Activated CD8-positive, alpha-beta memory T cell treated with anti-CD3 and anti-CD28 coated beads, Interleukin-2, amount 10 ng/mL, durations not matched to agents 7 days and 5 days (primary cell): Measurements from ENCODE around the gene TNFRSF1A. TPM values are rescaled to one million over a fixed set of nuclear protein-coding genes. Genes with fewer than 3 reads are reported as not detected.
A peak's percentile ranks its signal among the peaks of the same experiment; 100 is the strongest.

Experiments
- ATAC-seq: fragments of 150-1000 bp; cut with Tn5 transposase; one replicate; pipeline ENCODE4 v1.10.0; 2021; ENCODE audit warnings: moderate library complexity
- CTCF ChIA-PET: fragments of 350-600 bp; sonication (Branson Sonifier 250); formaldehyde crosslinking; loops from one replicate; lab custom pipeline; 2021; ENCODE audit warnings: antibody characterized with exemption; lab: Charles Lee
- DNase-seq: peaks from one replicate; pipeline ENCODE4 v3.0.0-alpha.2; 2020
- H3K27ac Mint-ChIP-seq: one replicate; pipeline ENCODE4 v1.8.0; 2021; ENCODE audit warnings: mild to moderate bottlenecking, mixed read lengths
- H3K27me3 Mint-ChIP-seq: one replicate; pipeline ENCODE4 v1.8.0; 2021; ENCODE audit warnings: mixed read lengths
- H3K36me3 Mint-ChIP-seq: one replicate; pipeline ENCODE4 v1.8.0; 2021; ENCODE audit warnings: mild to moderate bottlenecking, mixed read lengths
- H3K4me1 Mint-ChIP-seq: one replicate; pipeline ENCODE4 v1.8.0; 2021; ENCODE audit warnings: mixed read lengths
- H3K4me3 Mint-ChIP-seq: one replicate; pipeline ENCODE4 v1.8.0; 2021; ENCODE audit warnings: mild to moderate bottlenecking, moderate library complexity, mixed read lengths
- H3K9me3 Mint-ChIP-seq: one replicate; pipeline ENCODE4 v1.8.0; 2022; ENCODE audit warnings: low read depth, mixed read lengths
- total RNA-seq, 2 experiments: library from RNA; stranded (reverse); gene quantifications; one replicate each; pipeline ENCODE4 v1.2.3, GENCODE V29; 2021

Gene TNFRSF1A
- total RNA-seq, 2 experiments from 2014 or later = 63.3 to 71.5 TPM

DNA sequence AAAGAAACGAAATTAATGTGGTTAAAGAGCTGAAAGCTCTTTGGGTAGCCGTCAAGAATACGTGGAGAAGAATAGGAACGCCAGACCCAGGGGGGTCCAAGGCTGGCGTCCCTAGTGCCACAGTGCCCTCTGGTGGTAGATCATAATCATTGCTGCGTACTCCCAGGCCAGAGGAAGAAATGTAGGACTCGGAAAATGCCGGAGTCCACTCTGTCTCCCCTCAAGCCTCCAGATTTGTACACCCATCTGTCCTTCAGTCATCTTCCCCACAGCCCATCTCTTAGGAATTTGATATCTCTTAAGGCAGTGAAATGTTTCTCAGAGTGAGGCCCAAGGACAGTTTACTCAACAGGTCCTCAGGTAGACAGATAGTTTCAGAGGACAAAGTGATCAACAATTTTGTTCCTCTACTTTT, 56.8 kb downstream of the TNFRSF1A start:
- ATAC-seq (peak; percentile 92), DNase-seq (peak; percentile 71)
- H3K36me3 Mint-ChIP-seq = no peaks in the 10 kb centered on the region
- no peak overlapping the region for H3K27ac Mint-ChIP-seq
- H3K4me1 Mint-ChIP-seq = peaks cover 2% of the 10 kb centered on the region
- CTCF ChIA-PET = interaction anchor here (0.6 to 5.9 kb wide), 23 partner anchors 8 to 306 kb away, joined by 3 to 45 read pairs (median 4); partner anchors contain the start of gene CD9
- peaks cover 23% of the 10 kb centered on the region for H3K27me3 Mint-ChIP-seq
- H3K4me3 Mint-ChIP-seq = no peak overlapping the region
- H3K9me3 Mint-ChIP-seq = no peaks in the 10 kb centered on the region

DNA sequence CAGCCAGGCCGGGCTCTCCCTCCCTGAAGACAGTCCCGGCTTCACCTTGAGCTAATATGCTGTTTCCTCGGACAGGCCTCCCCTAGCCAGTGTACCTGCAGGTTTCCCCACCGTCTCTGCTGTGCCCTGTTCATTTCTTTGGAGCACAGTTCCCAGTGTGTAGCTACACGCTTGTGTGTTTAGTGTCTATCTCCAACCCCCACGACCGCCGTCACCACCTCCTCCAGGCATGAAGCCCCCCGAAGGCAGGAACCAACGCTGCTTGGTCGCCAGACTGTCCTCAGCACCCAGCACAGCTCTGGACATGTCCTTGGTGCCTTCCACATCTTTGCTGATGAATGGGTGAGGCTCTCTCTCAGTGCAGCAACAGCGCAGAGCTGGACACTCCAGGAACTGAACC, 57.6 kb downstream of the TNFRSF1A start:
- DNase-seq (no peak), ATAC-seq (no peak)
- Mint-ChIP-seq H3K4me1 (peaks cover 2% of the 10 kb centered on the region), H3K9me3 (no peaks in the 10 kb centered on the region), H3K27ac (no peak overlapping the region), H3K27me3 (peaks cover 31% of the 10 kb centered on the region), H3K36me3 (no peaks in the 10 kb centered on the region), H3K4me3 (no peak overlapping the region)
- CTCF ChIA-PET = interaction anchor here (0.6 to 5.9 kb wide), 25 partner anchors 8 to 305 kb away, joined by 3 to 45 read pairs (median 3); partner anchors contain the start of gene CD9

DNA sequence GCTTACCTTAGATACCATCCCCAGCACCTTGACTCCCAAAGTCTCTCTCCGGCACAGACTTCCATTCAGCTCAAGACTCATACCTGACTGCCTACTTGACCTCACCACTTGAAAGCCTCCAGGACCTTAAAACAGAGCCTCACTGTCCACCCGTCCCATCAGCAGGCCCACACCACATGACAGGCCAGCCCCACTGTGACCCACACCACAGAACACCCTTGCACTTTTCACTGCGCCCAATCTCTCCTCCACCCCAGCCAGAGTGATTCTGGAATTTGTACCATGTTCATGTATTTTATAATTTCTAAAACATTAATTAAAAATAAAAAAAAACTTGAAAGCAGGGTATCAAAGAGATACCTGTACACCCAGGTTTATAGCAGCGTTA, 59.4 kb downstream of the TNFRSF1A start:
- no peaks in the 10 kb centered on the region for H3K9me3 Mint-ChIP-seq
- no peak overlapping the region for H3K27ac Mint-ChIP-seq
- H3K27me3 Mint-ChIP-seq = peaks cover 39% of the 10 kb centered on the region
- no peak overlapping the region for H3K4me3 Mint-ChIP-seq
- H3K36me3 Mint-ChIP-seq = no peaks in the 10 kb centered on the region
- CTCF ChIA-PET = interaction anchor here (5.9 kb wide), 1 partner anchor 293 kb away, joined by 28 read pairs; no protein-coding TSS in a partner anchor
- ATAC-seq (no peak), DNase-seq (no peak)
- H3K4me1 Mint-ChIP-seq = peaks cover 5% of the 10 kb centered on the region

DNA sequence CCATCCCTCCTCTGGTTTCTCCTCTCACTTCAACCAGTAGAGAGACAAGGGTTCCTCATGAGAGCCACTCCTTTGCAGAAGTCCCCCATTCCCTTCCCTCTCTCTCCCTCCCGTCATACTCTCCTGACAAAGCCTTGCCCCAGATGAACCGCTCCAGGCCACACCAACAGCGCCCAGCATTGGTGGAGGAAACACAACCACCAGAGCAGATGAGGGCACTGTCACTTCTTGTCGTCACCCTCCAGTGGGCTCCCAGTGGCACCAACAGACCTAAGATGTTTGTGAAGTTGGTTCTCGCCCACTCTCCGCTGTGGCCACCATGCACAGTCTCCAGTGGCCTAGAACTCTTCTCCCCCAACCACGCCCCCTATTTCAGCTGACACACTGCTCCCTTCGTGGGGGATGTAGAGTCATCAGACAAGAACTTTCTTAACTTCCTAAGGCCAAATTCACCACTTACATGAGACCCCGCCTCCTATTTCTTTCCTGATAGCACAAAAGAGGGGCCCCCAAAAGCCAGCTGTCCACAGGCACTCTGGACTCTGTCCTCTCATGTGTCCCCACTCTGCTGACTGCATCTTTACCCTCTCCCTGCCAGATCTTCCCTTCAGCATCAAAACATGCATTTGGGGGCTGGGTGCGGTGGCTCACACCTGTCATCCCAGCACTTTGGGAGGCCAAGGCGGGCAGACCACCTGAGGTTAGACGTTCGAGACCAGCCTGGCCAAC, 60.6 kb downstream of the TNFRSF1A start:
- ATAC-seq = no peak
- peaks cover 48% of the 10 kb centered on the region for H3K27me3 Mint-ChIP-seq
- H3K27ac Mint-ChIP-seq = no peak overlapping the region
- no peaks in the 10 kb centered on the region for H3K9me3 Mint-ChIP-seq
- CTCF ChIA-PET = interaction anchor here (0.6 to 5.9 kb wide), 2 partner anchors 85 to 291 kb away, joined by 3 to 28 read pairs; no protein-coding TSS in a partner anchor
- DNase-seq = no peak
- no peak overlapping the region for H3K4me3 Mint-ChIP-seq
- no peaks in the 10 kb centered on the region for H3K36me3 Mint-ChIP-seq
- peaks cover 5% of the 10 kb centered on the region for H3K4me1 Mint-ChIP-seq

DNA sequence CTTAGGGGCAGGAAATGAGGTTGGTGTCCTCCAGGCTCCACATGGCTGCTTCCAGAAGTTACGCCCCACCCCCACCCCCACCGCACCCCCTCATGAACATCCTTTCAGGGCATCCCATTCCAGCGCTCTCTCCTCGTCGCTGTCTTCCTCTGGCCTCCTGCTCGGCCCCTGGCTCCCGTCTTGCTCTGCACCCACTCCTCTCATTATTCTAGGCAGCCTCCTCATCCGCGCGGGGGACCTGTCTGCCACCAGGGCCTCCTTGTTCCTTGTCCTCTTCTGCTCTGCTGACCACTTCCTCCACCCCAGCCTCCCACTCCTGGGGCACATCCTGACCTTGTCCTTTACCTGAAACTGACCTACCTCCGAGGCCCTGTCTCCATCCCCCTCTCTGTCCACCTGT, 61.2 kb downstream of the TNFRSF1A start:
- H3K36me3 Mint-ChIP-seq = no peaks in the 10 kb centered on the region
- no peaks in the 10 kb centered on the region for H3K9me3 Mint-ChIP-seq
- peaks cover 5% of the 10 kb centered on the region for H3K4me1 Mint-ChIP-seq
- CTCF ChIA-PET = interaction anchor here (2.8 to 14.3 kb wide), 2 partner anchors 81 to 292 kb away, joined by 10 to 225 read pairs; partner anchors contain the start of gene CD9
- DNase-seq = no peak
- no peak overlapping the region for H3K4me3 Mint-ChIP-seq
- peaks cover 49% of the 10 kb centered on the region for H3K27me3 Mint-ChIP-seq
- ATAC-seq = no peak
- no peak overlapping the region for H3K27ac Mint-ChIP-seq

DNA sequence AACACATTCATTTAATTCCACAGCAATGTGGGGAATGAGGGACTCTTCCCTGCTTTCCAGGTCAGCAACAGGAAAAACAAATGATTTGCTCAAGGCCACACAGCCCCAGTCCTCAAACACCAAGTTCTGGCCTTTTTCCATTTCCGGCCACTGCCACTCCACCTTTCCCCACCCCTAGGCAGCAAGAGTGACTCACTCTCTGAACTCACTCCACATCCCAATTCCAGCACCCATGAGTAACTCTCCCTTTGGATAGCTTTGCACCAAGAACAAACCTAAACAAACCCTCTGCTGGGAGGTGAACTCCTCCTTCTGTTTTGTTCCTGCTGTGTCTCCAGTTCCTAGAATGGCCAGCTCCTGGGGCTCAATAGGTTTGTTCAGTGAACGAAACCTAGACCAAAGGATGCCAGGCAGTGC, 61.8 kb downstream of the TNFRSF1A start:
- H3K4me3 Mint-ChIP-seq = no peak overlapping the region

DNA sequence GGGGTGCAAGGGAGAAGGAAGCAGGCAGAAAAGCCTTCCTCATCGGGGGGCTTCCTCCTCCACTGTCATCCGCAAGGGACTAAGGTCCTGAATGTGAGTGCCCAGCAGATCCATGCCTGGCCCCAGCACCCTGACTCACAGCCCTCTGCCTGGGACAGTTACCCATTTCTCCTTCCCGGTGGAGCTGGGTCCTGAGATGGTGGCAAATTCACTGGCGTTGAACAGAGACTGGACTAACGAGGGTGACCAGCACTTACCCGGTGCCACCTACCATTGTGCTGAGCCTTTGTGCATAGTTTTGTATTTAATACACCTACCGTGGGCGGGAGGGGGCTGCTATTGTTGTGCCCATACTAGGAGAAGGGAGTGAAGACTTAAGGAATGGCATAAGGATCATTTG, 62.2 kb downstream of the TNFRSF1A start:
- Mint-ChIP-seq H3K27me3 (peaks cover 55% of the 10 kb centered on the region), H3K27ac (no peak overlapping the region), H3K9me3 (no peaks in the 10 kb centered on the region), H3K4me1 (peaks cover 3% of the 10 kb centered on the region), H3K36me3 (no peaks in the 10 kb centered on the region), H3K4me3 (no peak overlapping the region)
- CTCF ChIA-PET = interaction anchor here (0.7 to 14.3 kb wide), 18 partner anchors 9 to 291 kb away, joined by 3 to 225 read pairs (median 6); partner anchors contain the start of gene CD9
- DNase-seq (no peak), ATAC-seq (no peak)

More for the DNA sequence above, 61.8 kb downstream of the TNFRSF1A start:
- DNase-seq (no peak), ATAC-seq (no peak)
- Mint-ChIP-seq H3K9me3 (no peaks in the 10 kb centered on the region), H3K4me1 (peaks cover 4% of the 10 kb centered on the region), H3K27me3 (peaks cover 52% of the 10 kb centered on the region), H3K36me3 (no peaks in the 10 kb centered on the region), H3K27ac (no peak overlapping the region)
- CTCF ChIA-PET = interaction anchor here (1.4 to 14.3 kb wide), 4 partner anchors 65 to 291 kb away, joined by 3 to 225 read pairs (median 8); partner anchors contain the start of gene CD9

DNA sequence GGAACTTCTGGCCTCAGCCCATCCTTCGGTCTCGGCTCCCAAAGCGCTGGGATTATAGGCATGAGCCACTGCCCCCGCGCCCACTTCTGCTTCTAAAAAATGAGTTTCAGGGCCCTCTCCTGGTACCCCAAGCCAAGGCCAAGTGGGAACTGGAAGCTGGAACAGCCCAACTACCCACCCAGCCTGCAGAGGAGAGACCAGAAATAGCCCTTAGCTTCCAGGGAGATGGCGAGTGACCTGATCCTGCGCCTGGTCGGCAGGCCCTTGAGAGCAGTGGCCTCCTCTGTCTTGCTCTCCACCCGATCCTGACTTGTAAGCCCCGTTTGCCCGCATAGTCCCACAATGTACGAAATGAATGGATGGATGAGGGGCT, 62.6 kb downstream of the TNFRSF1A start:
- no peak for DNase-seq
- H3K4me1 Mint-ChIP-seq = peaks cover 3% of the 10 kb centered on the region
- CTCF ChIA-PET = interaction anchor here (0.6 to 14.3 kb wide), 38 partner anchors 10 to 910 kb away, joined by 3 to 225 read pairs (median 4); partner anchors contain the start of genes CD9 and PEX5
- peaks cover 53% of the 10 kb centered on the region for H3K27me3 Mint-ChIP-seq
- ATAC-seq = no peak
- no peak overlapping the region for H3K4me3 Mint-ChIP-seq
- no peak overlapping the region for H3K27ac Mint-ChIP-seq
- no peaks in the 10 kb centered on the region for H3K36me3 Mint-ChIP-seq
- H3K9me3 Mint-ChIP-seq = no peaks in the 10 kb centered on the region

Other genes starting within 250 kb of the TNFRSF1A start
- under 1 TPM in 1 of 2 experiments, not detected in 1; 0.02 TPM for gene VWF, start 217.4 kb downstream of the TNFRSF1A start, total RNA-seq
- 10 to 100 TPM in 1 of 2 experiments, 1 to 10 TPM in 1; 3.8 to 20.4 TPM for gene CD9, start 141.7 kb downstream of the TNFRSF1A start, total RNA-seq
- gene PLEKHG6, start 31.4 kb downstream of the TNFRSF1A start, total RNA-seq = not detected
- gene SCNN1A, start 33.5 kb upstream of the TNFRSF1A start, total RNA-seq = under 1 TPM; 0.49 to 0.58 TPM
- under 1 TPM; 0.30 to 0.41 TPM for gene LTBR, start 42.1 kb upstream of the TNFRSF1A start, total RNA-seq
- 10 to 100 TPM; 44.9 to 67.3 TPM for gene CD27, start 102.9 kb upstream of the TNFRSF1A start, total RNA-seq
- 10 to 100 TPM; 49.1 to 53.0 TPM for gene TAPBPL, start 110.0 kb upstream of the TNFRSF1A start, total RNA-seq
- 10 to 100 TPM; 49.2 to 59.1 TPM for gene VAMP1, start 128.6 kb upstream of the TNFRSF1A start, total RNA-seq
- 100 to 1,000 TPM; 191 to 271 TPM for gene MRPL51, start 151.2 kb upstream of the TNFRSF1A start, total RNA-seq
- 100 to 1,000 TPM; 173 to 200 TPM for gene NCAPD2, start 152.0 kb upstream of the TNFRSF1A start, total RNA-seq
- 1,000 to 10,000 TPM; 5,133 to 5,396 TPM for gene GAPDH, start 192.4 kb upstream of the TNFRSF1A start, total RNA-seq
- 10 to 100 TPM; 29.3 to 30.0 TPM for gene IFFO1, start 214.0 kb upstream of the TNFRSF1A start, total RNA-seq
- gene NOP2, start 226.2 kb upstream of the TNFRSF1A start, total RNA-seq = 100 to 1,000 TPM in 1 of 2 experiments, 10 to 100 TPM in 1; 76.7 to 117 TPM